GM12801 (cell line): ENCODE data around the gene ARHGAP26.

ENCODE experiments used
- CTCF ChIP-seq: IDR thresholded peaks from one replicate; pipeline ENCODE4 v1.5.1; 2011; ENCODE audit warnings: control low read depth; ENCODE audit not compliant: insufficient read length; ENCODE audit errors: extremely low read depth

ARHGAP26 gene

GRCh38 chr5:142978252-142978651, 208.1 kb downstream of the ARHGAP26 start:
- TF ChIP-seq CTCF: no peak

GRCh38 chr5:142978726-142979125, 208.5 kb downstream of the ARHGAP26 start:
- TF ChIP-seq CTCF: no peak

GRCh38 chr5:142979636-142980035, 209.5 kb downstream of the ARHGAP26 start:
- no peak for TF ChIP-seq CTCF

GRCh38 chr5:142981475-142981874, 211.3 kb downstream of the ARHGAP26 start:
- TF ChIP-seq CTCF: no peak

- no peak for TF ChIP-seq CTCF
Observed at GRCh38 chr5:142981886-142982820, 212.0 kb downstream of the ARHGAP26 start.

- TF ChIP-seq CTCF: no peak
Observed at GRCh38 chr5:142982821-142983200, 212.6 kb downstream of the ARHGAP26 start.

GRCh38 chr5:142984011-142984410, 213.8 kb downstream of the ARHGAP26 start:
- no peak for TF ChIP-seq CTCF
